Progenitor cell of endocrine pancreas (in vitro differentiated cells): Measurements from ENCODE around the gene VSNL1. TPM values are rescaled to one million over a fixed set of nuclear protein-coding genes. Genes with fewer than 3 reads are reported as not detected.

Experiments
- DNase-seq: peaks from one replicate; pipeline ENCODE4 v3.0.0; 2021; ENCODE audit warnings: low spot score; ENCODE audit not compliant: unreplicated experiment
- H3K27ac Mint-ChIP-seq: 2 replicates; pipeline ENCODE4 v1.8.0; 2021; ENCODE audit warnings: mild to moderate bottlenecking, moderate library complexity, mixed read lengths
- H3K27me3 Mint-ChIP-seq: 2 replicates; pipeline ENCODE4 v1.8.0; 2021; ENCODE audit warnings: mixed read lengths
- H3K36me3 Mint-ChIP-seq: 2 replicates; pipeline ENCODE4 v1.8.0; 2022; ENCODE audit warnings: mixed read lengths; ENCODE audit not compliant: insufficient read depth
- H3K4me1 Mint-ChIP-seq: 2 replicates; pipeline ENCODE4 v1.8.0; 2021; ENCODE audit warnings: low read depth, mixed read lengths
- H3K4me3 Mint-ChIP-seq: 2 replicates; pipeline ENCODE4 v1.8.0; 2021; ENCODE audit warnings: low read depth, mild to moderate bottlenecking, moderate library complexity, mixed read lengths
- H3K9me3 Mint-ChIP-seq: 2 replicates; pipeline ENCODE4 v1.8.0; 2021; ENCODE audit warnings: low read depth, mixed read lengths
- CTCF ChIP-seq: fragments of 200-600 bp; sonication (generic); IDR thresholded peaks from one replicate; pipeline ENCODE4 v1.5.0; 2021; ENCODE audit warnings: antibody characterized with exemption, mild to moderate bottlenecking; ENCODE audit not compliant: unreplicated experiment
- total RNA-seq: library from RNA; stranded (reverse); gene quantifications from 2 replicates; pipeline ENCODE4 v1.2.1, GENCODE V29; 2021

VSNL1 gene
- total RNA-seq, 1 donor from 2014 or later, result 1.1 TPM

DNA sequence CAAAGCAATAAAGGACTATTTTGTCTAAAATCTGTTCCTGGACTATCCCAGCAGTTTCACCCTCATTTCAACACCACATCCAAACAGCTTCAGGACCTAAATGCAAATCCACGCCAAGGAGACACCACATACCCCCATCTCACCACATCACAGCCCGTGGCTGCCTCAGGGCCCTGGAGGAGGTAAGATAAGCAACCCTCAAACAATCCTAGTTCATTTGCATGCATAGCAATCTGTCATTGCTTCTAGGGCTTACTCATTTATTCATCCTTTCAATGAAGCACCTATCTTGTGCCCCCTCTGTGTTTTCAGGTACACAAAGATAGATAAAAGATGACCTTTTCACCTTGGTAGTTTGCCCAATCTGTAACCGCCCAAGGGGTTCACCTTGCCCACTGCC lies 86.5 kb downstream of the VSNL1 start:
- TF ChIP-seq CTCF, result no peak
- Mint-ChIP-seq H3K4me1 (peaks cover 6% of the 10 kb centered on the region), H3K27me3 (no peaks in the 10 kb centered on the region), H3K36me3 (peaks cover 2% of the 10 kb centered on the region), H3K9me3 (peaks cover 11% of the 10 kb centered on the region), H3K27ac (no peak overlapping the region), H3K4me3 (no peak overlapping the region)
- no peak for DNase-seq

DNA sequence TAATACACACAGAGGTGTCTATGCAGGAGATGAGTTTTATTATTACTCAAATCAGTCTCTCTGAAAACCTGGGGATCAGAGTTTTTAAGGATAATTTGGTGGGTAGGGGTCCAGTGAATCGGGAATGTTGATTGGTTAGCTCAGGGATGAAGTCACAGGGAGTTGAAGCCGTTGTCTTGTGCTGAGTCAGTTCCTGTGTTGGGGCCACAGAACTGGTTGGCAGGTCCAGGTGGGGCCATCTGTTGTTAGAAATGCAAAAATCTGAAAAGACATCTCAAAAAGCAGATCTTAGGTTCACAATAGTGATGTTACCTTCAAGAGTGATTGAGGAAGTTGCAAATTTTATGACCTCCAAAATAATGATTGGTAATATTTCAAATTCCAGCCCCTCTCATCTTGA lies 86.9 kb downstream of the VSNL1 start:
- Mint-ChIP-seq H3K27me3 (no peaks in the 10 kb centered on the region), H3K4me1 (peaks cover 6% of the 10 kb centered on the region), H3K9me3 (peaks cover 11% of the 10 kb centered on the region), H3K4me3 (no peak overlapping the region), H3K27ac (peak overlapping the region; percentile 26), H3K36me3 (peaks cover 2% of the 10 kb centered on the region)
- DNase-seq, result no peak
- no peak for TF ChIP-seq CTCF

DNA sequence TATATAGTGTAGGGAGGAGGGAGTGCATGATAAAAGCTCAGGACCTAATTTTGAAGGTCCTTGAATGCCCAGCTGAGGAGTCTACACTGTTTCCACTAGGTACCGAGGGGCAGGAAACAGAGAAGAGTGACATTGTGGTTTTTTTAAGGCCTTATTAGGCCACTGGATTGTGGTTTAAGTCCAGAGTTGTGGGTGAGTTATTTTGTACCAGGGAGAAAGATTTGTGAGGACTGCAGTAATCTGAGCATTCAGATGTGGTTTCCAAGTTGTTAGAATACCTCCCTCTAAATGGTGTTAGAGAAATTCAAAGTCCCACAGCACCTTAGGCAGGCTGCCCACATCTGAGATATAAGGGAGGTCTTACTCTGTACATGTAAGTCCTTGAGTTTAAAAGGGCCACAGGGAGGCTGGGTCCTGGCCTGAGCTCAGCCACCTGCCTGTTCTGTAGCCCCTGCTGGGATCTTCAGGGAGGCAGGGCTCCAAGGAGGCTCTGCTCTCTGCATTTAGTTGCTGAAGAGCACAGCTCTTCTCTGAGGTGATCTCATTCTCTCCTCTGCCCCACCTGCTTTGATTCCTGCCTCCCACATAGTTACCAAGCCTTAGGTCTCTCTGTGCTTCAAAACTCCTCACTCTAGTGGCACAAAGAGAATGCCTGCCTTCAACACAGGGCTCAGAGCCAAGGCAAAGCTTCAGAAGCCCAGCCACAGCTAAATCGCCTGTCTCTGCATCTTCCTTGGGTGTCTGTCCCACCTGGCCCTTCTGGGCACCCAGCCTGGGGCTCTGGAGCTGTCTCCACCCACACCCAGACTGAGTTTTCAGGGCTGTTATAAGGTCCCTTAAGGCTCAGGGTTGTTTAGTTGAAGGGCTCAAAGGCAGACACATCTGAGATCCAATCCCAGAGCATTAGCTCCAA lies 88.1 kb downstream of the VSNL1 start:
- Mint-ChIP-seq H3K27ac (no peak overlapping the region), H3K4me3 (no peak overlapping the region), H3K9me3 (peaks cover 11% of the 10 kb centered on the region), H3K27me3 (no peaks in the 10 kb centered on the region), H3K4me1 (peaks cover 6% of the 10 kb centered on the region), H3K36me3 (peaks cover 2% of the 10 kb centered on the region)
- TF ChIP-seq CTCF, result no peak
- DNase-seq, result no peak

DNA sequence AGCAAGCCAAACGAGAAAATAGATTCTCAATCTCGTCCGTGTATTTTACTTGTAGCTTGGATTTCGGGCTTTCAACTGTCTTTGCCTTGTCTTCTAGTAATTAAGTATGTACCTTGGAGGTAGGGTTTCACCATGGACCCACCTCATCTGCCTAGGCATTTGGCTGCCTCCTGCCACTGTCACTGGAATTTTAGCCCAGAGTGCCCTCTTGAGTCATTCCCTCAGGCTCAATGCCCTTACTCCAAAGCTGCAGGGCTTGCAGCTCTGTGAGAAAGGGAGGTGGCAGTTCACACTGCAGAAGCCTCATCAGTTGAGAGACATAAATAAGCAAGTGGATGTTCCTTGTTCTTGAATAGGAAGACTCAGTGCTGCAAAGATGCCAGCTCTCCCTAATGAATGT lies 89.6 kb downstream of the VSNL1 start:
- H3K27me3 Mint-ChIP-seq, result no peaks in the 10 kb centered on the region
- H3K4me1 Mint-ChIP-seq, result peaks cover 4% of the 10 kb centered on the region
- TF ChIP-seq CTCF, result no peak
- H3K9me3 Mint-ChIP-seq, result peaks cover 8% of the 10 kb centered on the region
- no peak overlapping the region for H3K4me3 Mint-ChIP-seq
- DNase-seq, result no peak
- no peak overlapping the region for H3K27ac Mint-ChIP-seq
- H3K36me3 Mint-ChIP-seq, result peaks cover under 1% of the 10 kb centered on the region

GRCh38 chr2:17634997-17635396 lies 94.5 kb downstream of the VSNL1 start:
- H3K27ac Mint-ChIP-seq, result no peak overlapping the region
- no peak overlapping the region for H3K4me3 Mint-ChIP-seq
- no peak for TF ChIP-seq CTCF
- no peaks in the 10 kb centered on the region for H3K4me1 Mint-ChIP-seq
- no peaks in the 10 kb centered on the region for H3K36me3 Mint-ChIP-seq
- H3K27me3 Mint-ChIP-seq, result no peaks in the 10 kb centered on the region
- H3K9me3 Mint-ChIP-seq, result peaks cover 2% of the 10 kb centered on the region
- DNase-seq, result no peak
